Brain pericyte (primary cell): ENCODE results near the gene RIN2.
"Not testable (repeated sequence)": the region's sequence is repeated elsewhere in the genome, so short reads cannot be mapped to it uniquely, and the experiment has no call there.

ENCODE experiments used
- DNase-seq: peaks from one replicate; pipeline ENCODE4 v3.0.0-alpha.2; 2012; ENCODE audit warnings: low read depth, low spot score

The RIN2 gene

DNA sequence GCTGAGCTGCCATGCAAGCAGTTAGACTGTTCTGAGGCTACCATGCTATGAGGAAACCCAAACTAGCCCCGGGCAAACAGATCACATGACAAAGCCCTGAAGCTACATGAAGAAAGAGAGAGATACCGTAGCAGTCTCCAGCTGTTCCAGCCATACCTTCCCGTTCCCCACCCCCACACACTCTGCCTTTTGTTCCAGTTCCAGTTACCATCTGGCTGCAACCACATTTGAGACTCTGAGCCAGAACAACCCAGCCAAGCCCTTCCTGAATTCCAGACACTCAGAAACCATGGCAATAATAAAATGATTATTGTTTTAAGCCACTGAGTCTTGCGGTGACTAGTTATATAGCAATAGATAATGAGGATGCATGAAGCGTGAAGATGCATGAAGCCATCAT is 28.3 kb downstream of the RIN2 start:
- no peak for DNase-seq

DNA sequence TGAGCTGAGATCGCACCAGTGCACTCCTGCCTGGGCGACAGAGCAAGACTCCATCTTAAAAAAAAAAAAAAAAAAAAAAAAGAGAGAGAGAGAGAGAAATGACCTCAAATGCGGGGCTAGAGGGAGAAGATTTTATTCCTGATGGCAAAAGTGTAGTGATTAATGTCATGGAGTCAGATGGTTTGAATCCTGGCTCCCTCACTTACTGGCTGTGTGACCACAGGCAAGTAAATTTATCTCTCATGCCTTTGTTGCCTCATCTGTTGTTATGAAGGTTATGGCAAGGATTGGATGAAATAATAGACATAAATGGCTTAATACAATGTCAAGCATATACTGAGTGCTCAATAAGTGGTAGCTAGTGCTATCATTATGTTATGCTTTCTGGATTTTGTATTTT is 29.3 kb downstream of the RIN2 start:
- DNase-seq: no peak

- DNase-seq: no peak
These were observed 31.0 kb downstream of the RIN2 start for GRCh38 chr20:19789009-19789408.

DNA sequence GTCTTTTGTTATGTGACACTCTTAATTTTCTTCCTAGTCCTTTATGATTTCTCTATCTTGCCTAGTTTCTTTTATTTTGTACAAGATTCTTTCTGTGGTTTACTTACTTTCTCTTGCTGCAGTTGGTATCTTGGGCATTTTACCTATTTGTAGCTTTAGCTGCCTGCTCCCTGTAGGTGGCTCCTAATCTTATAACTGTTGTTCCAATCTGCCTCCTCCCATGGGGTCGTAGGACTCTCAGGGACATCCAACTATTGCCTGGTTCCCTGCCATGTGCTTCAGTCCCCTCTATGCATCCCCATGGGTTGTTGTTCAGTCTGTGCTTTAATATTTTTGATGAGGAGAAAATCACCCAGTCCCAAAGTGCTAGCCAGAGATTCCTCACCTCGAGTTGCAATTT is 31.4 kb downstream of the RIN2 start:
- no peak for DNase-seq

GRCh38 chr20:19791887-19792286 is 33.8 kb downstream of the RIN2 start:
- DNase-seq: no peak

DNA sequence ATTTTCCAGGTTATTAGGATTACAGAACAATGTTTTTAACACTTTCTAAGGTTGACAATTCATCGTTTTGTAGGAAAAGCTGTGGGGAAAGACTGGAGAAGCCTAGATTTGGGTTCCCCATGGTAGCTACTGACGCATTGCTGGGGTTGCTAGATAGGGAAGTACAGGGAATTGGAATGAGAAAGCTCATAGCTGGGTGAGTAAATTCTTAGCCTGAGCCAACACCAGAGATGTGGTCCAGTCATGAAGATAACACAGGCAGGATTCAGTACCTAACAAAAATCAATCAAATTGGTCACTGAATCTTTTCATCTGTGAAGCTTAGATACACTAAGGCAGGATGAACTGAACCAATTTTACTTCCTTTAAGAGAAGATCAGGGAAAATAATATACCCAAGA is 35.7 kb downstream of the RIN2 start:
- DNase-seq: no peak

DNA sequence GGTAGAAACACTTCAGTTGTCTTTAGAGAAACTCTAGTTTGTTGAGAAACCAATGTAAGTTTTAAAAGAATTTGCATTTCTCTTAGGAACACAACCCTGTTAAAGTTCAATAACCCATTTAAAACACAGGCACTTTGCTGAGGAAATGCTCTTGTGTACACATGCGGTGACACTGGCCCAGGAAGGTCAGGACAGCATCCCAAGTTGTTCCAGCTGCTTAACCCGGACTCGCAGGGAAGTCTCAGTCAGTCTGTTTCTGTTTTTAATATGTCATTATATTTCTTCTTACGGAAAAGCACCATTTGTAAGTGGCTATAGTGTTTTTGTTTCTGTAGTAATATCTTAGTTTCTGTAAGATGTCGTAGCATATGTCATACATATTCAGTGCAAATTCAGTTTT is 36.9 kb downstream of the RIN2 start:
- DNase-seq: no peak

- no peak for DNase-seq
These were observed 41.3 kb downstream of the RIN2 start for GRCh38 chr20:19799325-19799724.

- no peak for DNase-seq
These were observed 44.0 kb downstream of the RIN2 start for GRCh38 chr20:19802099-19802491.

GRCh38 chr20:19802492-19803158 is 44.6 kb downstream of the RIN2 start:
- DNase-seq: no peak

DNA sequence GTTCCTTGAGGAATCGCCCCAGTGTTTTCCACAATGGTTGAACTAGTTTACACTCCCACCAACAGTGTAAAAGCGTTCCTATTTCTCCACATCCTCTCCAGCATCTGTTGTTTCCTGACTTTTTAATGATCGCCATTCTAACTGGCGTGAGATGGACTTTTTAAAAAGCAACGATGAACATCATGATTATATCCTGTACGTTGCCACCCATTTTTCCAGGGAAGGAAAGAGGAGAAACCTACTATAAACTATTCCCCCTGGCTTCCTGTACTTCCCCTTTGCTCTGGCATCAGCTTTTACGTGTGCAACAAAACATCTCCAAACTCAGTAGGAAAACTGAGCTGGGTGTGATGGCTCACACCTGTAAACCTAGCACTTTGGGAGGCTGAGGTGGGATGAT is 48.2 kb downstream of the RIN2 start:
- DNase-seq: not testable (repeated sequence)

- DNase-seq: no peak
These were observed 48.7 kb downstream of the RIN2 start for GRCh38 chr20:19806806-19807190.

- DNase-seq: no peak
These were observed 49.3 kb downstream of the RIN2 start for GRCh38 chr20:19807191-19807945.
